GM21390 (cell line): ENCODE measurements around the gene NSG1.
A peak's percentile ranks its signal among the peaks of the same experiment; 100 is the strongest.

ENCODE experiments used
- ATAC-seq: cut with Tn5 transposase; IDR thresholded peaks from one replicate; pipeline ENCODE4 v1.9.1; 2021; ENCODE audit not compliant: unreplicated experiment

Gene NSG1

GRCh38 chr4:4395371-4395770 lies 8.5 kb downstream of the NSG1 start:
- no peak for ATAC-seq

DNA sequence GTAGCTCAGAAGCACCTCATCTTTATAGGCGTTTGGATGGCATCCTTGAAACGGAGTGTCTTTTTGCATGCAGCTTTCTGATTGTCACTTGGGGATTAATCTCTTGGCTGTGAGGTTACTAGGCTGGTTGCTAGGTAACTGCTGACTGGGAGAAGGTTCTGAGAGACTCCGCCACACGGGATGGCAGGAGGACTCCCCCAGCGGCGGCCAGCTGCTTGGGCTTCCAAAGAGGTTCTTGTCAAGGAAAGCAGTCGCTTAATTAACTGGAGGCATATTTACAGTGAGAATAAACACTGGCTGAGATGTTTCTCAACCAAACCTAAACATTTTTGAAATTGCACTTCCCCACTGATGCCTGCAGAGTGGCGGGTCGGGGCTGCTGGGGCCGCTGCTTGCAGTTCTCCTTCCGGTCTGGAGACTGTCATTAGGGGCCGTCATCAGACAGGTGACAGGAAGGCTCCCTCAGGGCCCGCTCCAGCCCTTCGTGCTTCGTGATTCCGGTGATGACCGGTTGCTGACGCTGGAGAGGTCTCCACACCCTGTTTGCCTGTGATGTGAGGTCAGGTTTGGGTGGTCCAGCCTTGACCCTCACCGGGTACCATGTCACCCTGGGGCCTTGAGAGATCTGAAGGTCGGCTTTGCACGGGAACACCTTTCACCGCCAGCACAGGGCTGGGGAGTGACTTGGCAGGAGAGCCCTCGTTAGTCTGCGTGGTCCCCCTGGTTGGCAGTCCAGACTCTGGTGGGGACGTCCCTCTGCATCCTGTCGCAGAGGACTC lies 9.1 kb downstream of the NSG1 start:
- peak; percentile 73 for ATAC-seq

DNA sequence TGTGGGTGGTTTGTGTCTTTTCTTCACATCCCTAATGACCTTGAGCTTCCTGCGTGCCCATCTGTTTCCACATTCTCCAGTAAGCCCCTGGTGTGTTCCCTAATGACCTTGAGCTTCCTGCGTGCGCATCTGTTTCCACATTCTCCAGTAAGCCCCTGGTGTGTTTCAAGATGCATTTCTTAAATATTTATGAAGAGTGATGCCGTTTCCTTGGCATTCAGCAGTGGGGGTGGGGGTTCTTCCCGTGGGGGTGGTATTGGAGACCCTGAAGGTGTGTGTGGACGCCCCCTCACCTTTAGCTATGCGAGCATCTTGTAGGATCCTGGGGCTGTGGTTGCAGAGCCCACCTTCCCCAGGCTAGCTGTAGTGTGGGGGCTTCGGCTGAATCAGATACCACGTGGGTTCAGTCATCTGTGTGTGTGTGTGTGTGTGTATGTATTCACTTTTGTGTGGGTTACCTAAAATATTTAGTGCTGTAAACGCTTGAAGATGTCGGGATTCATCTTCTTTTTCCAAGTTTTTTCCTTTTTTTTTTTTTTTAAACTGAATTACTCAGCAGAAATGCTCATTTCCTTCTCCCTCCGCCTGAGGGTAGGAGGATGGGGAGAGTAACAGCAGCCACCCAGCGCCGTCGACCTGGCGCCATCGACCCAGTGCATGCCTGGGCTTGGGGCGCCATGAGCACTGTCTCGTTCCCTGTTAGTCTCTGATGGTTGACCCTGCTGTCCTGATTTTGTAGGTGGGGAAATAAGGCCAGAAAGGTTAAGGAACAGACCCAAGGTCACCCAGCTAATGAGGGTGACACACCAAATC lies 9.9 kb downstream of the NSG1 start:
- no peak for ATAC-seq

GRCh38 chr4:4397441-4397819 lies 10.5 kb downstream of the NSG1 start:
- ATAC-seq = no peak

DNA sequence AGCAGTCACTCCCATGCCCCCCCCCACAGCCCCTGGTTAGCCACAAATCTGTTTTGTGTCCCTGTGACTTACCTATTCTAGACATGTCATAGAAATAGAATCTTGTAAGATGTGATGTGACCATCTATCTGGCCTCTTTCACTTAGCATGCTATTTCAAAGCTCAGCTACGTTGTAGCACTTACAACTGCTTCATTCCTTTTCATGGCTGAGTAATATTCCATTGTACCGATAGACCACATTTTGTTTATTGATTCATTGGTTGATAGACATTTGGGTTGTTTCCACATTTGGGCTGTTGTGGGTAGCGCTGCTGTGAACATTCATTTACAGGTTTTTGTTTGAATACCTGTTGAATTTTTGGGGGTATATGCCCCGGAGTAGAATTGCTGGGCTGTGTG lies 11.5 kb downstream of the NSG1 start:
- no peak for ATAC-seq

- no peak for ATAC-seq
Measured at GRCh38 chr4:4401036-4401435, 14.1 kb downstream of the NSG1 start.

DNA sequence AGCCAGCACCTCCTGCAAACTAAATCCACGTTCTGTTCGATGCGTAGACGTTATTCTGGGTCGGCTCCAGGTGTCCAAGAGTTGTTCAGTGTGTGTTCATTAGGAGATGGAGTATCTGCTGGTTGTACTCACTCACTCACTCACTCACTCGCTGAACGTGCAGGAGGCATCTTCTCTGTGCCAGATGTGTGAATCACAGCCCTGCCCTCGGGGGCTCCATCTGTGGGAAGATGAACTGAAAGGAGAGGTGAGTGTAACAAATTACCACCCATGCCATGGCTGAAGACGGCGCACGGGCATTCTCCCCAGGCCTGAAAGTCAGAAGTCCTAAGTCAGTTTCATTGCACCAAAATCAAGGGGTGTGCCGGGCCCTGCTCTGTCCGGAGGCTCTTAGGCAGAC lies 16.1 kb downstream of the NSG1 start:
- no peak for ATAC-seq

DNA sequence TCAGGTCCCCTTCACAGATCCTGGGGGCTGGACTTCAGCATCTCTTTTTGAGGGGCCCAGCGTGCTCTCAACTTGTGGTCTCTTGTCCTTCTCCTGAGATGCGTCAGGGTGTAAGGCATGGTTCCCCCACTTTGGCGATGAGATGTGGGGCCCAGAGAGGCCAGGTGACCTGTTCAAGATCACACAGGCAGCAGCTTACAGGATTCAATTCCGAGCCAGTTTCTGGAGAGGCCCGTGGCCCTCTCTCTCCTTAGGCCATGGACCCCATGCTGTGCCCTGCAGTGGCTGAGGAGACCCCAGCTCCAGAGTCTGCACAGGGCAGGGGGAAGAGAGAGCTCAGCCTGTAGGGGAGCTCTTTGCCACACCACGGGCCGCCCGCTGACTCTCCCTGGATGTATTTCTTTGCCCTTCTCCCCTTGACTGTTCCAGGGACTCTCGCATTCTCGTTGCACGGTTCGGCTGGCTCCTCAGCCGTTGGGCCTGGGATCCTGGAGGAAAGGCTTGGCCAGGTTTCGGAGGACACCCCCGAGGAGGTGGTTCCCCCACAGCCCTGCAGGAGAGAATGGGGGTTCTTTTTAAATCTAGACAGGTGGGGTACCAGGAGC lies 18.6 kb downstream of the NSG1 start:
- ATAC-seq = no peak

DNA sequence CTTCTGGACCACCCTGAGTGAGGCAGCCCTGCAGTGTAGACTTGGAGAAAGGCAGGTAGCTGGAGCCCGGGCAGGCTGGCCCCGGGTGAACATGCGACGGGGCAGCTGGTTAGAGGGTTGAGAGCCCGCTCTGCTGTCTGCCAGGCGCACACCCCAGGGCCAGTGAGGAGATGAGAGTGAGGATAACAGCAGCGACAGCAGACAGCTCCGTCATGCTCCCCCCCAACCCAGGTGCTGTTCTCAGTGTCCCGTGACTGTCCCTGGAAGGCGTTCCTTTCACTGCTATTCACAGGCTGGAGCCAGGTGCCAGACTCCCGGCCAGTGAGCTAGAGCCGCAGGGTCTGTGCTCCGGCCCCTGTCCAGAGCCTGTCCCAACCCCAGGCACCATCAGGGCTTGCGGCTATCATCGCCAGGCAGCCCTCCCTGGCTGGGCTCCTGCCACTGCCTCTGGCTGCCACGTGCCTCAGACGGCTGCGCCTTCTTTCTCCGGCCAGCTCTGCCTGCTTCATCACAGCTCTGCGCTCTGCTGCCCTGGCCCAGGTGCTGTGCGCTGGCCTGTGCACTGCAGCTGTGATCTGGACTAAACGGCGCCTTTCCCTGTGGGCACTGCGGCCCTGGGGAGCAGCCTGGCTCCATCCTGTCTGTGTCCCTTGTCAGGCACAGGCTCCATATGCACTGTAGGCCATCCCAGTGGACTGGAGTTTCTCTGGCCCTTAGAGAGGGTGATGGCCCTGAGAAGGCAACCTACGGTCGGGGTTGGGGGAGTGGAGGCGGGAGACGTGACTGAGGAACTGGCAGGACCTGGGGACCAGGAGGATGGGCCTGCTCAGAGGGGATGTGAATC lies 19.8 kb downstream of the NSG1 start:
- no peak for ATAC-seq

- ATAC-seq = no peak
Measured at GRCh38 chr4:4407299-4408131, 20.6 kb downstream of the NSG1 start.

DNA sequence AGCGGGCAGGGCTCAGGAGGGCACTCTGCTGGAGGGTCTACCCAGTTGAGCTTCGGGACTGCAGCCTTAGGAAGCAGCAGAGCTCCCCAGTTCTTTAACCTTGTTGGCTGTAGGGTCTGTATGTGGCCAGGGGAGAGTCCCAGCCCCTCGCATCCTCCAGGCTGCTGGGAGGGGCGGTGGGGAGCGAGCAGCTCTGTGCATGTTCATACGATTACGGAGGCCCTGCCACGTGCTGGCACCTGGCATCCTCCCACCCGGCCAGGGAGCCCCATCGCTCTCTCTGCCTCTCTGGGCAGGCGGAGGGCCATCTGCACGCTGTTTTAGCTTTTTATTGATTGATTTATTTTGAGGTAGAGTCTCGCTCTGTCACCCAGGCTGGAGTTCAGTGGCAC lies 21.2 kb downstream of the NSG1 start:
- ATAC-seq = no peak

GRCh38 chr4:4408576-4409335 lies 21.9 kb downstream of the NSG1 start:
- no peak for ATAC-seq

- ATAC-seq = no peak
Measured at GRCh38 chr4:4409416-4410115, 22.7 kb downstream of the NSG1 start.

- ATAC-seq = no peak
Measured at GRCh38 chr4:4410271-4410670, 23.4 kb downstream of the NSG1 start.

DNA sequence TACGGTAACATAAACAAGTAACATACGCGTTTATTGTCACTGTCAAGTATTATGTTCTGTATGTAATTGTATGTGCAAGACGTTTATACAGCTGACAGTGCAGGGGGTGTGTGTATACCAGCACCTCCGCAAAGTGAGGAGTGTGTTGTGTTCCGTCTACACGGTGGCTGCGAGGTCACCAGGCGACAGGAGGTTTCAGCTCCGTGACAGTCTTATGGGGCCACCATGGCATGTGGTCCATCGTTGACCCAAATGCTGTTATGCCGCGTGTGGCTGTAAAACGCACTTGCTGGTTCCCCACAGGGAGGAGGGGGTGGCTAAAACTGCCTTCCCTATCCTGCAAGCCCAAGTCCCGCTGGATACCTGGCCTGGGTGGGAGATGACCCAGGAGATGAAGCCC lies 25.0 kb downstream of the NSG1 start:
- no peak for ATAC-seq

GRCh38 chr4:4412641-4413372 lies 25.9 kb downstream of the NSG1 start:
- no peak for ATAC-seq

- ATAC-seq = no peak
Measured at GRCh38 chr4:4413373-4413725, 26.4 kb downstream of the NSG1 start.

DNA sequence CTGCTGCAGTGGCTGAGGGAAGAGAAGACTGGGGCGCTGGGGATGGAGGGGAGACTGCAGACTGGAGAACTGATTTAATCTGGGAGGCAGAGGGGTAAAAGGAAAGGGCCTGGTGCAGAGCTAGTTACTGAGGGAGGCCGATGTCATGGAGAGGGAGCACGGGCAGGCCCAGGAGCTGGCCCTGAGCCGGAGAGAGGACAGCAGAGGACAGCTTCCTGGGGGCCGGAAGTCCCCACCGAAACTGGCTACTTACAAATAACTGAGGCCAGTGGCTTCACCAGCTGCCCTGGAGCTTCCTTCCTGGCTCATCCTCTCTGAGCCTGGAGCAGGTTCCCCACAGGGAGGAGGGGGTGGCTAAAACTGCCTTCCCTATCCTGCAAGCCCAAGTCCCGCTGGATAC lies 26.9 kb downstream of the NSG1 start:
- no peak for ATAC-seq
